ENCODE data around the gene TARS3.

The TARS3 gene

GRCh38 chr15:101623367-101624304 is 100.6 kb downstream of the TARS3 start:
- ATAC-seq (ENCODE audit: low read depth) (no peak), DNase-seq (ENCODE audit: low spot score) (no peak)
- Histone ChIP-seq H3K36me3 (ENCODE audit: low read depth) (no peaks in the 10 kb centered on the region), H3K4me1 (ENCODE audit: insufficient read depth, poor library complexity, severe bottlenecking) (no peaks in the 10 kb centered on the region), H3K4me3 (ENCODE audit: severe bottlenecking) (no peak overlapping the region), H3K27me3 (ENCODE audit: insufficient read depth, poor library complexity, severe bottlenecking) (no peaks in the 10 kb centered on the region), H3K9me3 (ENCODE audit: severe bottlenecking) (no peaks in the 10 kb centered on the region), H3K27ac (ENCODE audit: poor library complexity, severe bottlenecking) (no peak overlapping the region)
- TF ChIP-seq CTCF (IDR thresholded peaks at IDR 0.05; ENCODE audit: poor library complexity, severe bottlenecking): no peak

DNA sequence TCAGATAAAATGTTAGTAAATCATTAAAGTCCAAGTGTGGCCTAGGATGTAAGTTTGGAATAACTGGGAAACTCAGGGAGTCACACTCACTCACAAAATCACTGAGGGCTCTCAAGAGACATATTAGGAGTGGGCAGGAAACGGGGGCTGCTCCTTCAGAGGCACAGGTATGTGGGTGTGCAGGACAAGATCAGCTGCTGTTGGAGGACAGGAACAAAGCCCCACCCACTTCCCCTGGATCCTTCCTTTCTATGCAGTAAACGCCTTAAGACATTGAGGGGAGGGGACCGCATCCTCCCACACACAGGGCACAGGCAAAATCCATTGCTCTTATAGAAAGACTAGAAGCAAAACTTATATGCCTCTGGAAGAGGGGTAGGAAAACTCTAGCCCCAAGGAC is 102.3 kb downstream of the TARS3 start:
- no peak for TF ChIP-seq CTCF (IDR thresholded peaks at IDR 0.05; ENCODE audit: poor library complexity, severe bottlenecking)
- Histone ChIP-seq H3K27ac (ENCODE audit: poor library complexity, severe bottlenecking) (no peak overlapping the region), H3K4me3 (ENCODE audit: severe bottlenecking) (no peak overlapping the region), H3K9me3 (ENCODE audit: severe bottlenecking) (no peaks in the 10 kb centered on the region), H3K27me3 (ENCODE audit: insufficient read depth, poor library complexity, severe bottlenecking) (no peaks in the 10 kb centered on the region), H3K4me1 (ENCODE audit: insufficient read depth, poor library complexity, severe bottlenecking) (no peaks in the 10 kb centered on the region), H3K36me3 (ENCODE audit: low read depth) (no peaks in the 10 kb centered on the region)
- no peak for ATAC-seq (ENCODE audit: low read depth)
- DNase-seq (ENCODE audit: low spot score): no peak

DNA sequence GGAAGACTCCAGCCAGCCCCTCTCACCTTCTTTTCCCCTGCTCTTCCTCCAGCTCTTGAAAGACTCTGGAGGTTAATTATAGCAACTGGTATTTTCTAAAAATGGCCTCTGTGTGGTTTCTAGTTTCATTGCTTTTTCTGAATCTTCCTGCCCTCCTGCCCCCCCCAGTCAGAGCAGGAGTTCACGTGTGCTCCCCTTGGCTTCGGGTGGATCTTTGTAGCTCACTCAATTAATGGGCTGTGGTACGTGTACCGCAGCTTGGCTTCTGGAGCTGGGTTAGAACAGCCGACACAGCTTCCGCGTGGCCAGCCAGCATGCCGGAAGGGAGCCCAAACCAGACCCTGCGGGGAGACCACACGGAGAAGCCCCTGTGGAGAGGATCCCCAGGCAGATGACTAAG is 103.6 kb downstream of the TARS3 start:
- Histone ChIP-seq H3K36me3 (ENCODE audit: low read depth) (no peaks in the 10 kb centered on the region), H3K27me3 (ENCODE audit: insufficient read depth, poor library complexity, severe bottlenecking) (no peaks in the 10 kb centered on the region), H3K27ac (ENCODE audit: poor library complexity, severe bottlenecking) (no peak overlapping the region), H3K4me3 (ENCODE audit: severe bottlenecking) (no peak overlapping the region), H3K9me3 (ENCODE audit: severe bottlenecking) (no peaks in the 10 kb centered on the region), H3K4me1 (ENCODE audit: insufficient read depth, poor library complexity, severe bottlenecking) (peaks cover 6% of the 10 kb centered on the region)
- DNase-seq (ENCODE audit: low spot score): no peak
- no peak for ATAC-seq (ENCODE audit: low read depth)
- TF ChIP-seq CTCF (IDR thresholded peaks at IDR 0.05; ENCODE audit: poor library complexity, severe bottlenecking): no peak

- no peaks in the 10 kb centered on the region for H3K9me3 ChIP-seq (ENCODE audit: severe bottlenecking)
Measured at GRCh38 chr15:101619615-101619865, 104.7 kb downstream of the TARS3 start.

More at GRCh38 chr15:101619615-101619865, 104.7 kb downstream of the TARS3 start:
- H3K27ac ChIP-seq (ENCODE audit: poor library complexity, severe bottlenecking): no peak overlapping the region
- H3K27me3 ChIP-seq (ENCODE audit: insufficient read depth, poor library complexity, severe bottlenecking): no peaks in the 10 kb centered on the region
- H3K36me3 ChIP-seq (ENCODE audit: low read depth): no peaks in the 10 kb centered on the region
- peaks cover 6% of the 10 kb centered on the region for H3K4me1 ChIP-seq (ENCODE audit: insufficient read depth, poor library complexity, severe bottlenecking)
- DNase-seq (ENCODE audit: low spot score): no peak
- no peak for TF ChIP-seq CTCF (IDR thresholded peaks at IDR 0.05; ENCODE audit: poor library complexity, severe bottlenecking)
- ATAC-seq (ENCODE audit: low read depth): no peak
- no peak overlapping the region for H3K4me3 ChIP-seq (ENCODE audit: severe bottlenecking)

Data from RWPE2 (cell line).